ENCODE data around the gene PAM.

- TF ChIP-seq CTCF (IDR thresholded peaks at IDR 0.05; ENCODE audit: low read length) = no peak
- no peak for TF ChIP-seq EZH2 (optimal IDR thresholded peaks at IDR 0.05; ENCODE audit: low read depth, low read length)
- TF ChIP-seq EZH2phosphoT487 (IDR thresholded peaks at IDR 0.05; ENCODE audit: low read length) = no peak
These were observed 88.9 kb downstream of the PAM start for GRCh38 chr5:102843997-102844396.

All from MM.1S (cell line).